VCaP (cell line): ENCODE data around the gene FNDC3B.

ENCODE experiments used
- H3K27ac ChIP-seq: fragments of 450-650 bp; 2 replicates; pipeline ENCODE4 v1.5.1; 2017
- TF ChIP-seq, protein P1 (sequence below): fragments of 450-650 bp; conservative IDR thresholded peaks from 2 replicates; pipeline ENCODE4 v1.5.1; 2017; ENCODE audit warnings: mild to moderate bottlenecking, moderate library complexity

The FNDC3B gene

DNA sequence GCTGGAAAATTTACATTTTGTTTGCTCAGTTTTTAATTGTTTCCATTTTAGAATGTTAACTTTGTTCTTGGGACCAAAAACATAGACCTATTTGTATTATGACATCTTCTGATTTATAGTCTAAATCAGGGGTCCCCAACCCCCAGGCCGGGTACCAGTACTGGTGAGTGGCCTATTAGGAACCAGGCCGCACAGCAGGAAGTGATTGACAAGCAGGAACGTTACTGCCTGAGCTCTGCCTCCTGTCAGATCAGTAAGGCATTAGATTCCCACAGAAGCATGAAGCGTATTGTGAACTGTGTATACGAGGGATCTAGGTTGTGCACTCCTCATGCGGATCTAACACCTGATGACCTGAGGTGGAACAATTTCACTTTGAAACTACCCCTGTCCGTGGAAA, 357.0 kb downstream of the FNDC3B start:
- H3K27ac ChIP-seq: no peak overlapping the region
- TF ChIP-seq, protein P1, sequence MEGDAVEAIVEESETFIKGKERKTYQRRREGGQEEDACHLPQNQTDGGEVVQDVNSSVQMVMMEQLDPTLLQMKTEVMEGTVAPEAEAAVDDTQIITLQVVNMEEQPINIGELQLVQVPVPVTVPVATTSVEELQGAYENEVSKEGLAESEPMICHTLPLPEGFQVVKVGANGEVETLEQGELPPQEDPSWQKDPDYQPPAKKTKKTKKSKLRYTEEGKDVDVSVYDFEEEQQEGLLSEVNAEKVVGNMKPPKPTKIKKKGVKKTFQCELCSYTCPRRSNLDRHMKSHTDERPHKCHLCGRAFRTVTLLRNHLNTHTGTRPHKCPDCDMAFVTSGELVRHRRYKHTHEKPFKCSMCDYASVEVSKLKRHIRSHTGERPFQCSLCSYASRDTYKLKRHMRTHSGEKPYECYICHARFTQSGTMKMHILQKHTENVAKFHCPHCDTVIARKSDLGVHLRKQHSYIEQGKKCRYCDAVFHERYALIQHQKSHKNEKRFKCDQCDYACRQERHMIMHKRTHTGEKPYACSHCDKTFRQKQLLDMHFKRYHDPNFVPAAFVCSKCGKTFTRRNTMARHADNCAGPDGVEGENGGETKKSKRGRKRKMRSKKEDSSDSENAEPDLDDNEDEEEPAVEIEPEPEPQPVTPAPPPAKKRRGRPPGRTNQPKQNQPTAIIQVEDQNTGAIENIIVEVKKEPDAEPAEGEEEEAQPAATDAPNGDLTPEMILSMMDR: no peak

DNA sequence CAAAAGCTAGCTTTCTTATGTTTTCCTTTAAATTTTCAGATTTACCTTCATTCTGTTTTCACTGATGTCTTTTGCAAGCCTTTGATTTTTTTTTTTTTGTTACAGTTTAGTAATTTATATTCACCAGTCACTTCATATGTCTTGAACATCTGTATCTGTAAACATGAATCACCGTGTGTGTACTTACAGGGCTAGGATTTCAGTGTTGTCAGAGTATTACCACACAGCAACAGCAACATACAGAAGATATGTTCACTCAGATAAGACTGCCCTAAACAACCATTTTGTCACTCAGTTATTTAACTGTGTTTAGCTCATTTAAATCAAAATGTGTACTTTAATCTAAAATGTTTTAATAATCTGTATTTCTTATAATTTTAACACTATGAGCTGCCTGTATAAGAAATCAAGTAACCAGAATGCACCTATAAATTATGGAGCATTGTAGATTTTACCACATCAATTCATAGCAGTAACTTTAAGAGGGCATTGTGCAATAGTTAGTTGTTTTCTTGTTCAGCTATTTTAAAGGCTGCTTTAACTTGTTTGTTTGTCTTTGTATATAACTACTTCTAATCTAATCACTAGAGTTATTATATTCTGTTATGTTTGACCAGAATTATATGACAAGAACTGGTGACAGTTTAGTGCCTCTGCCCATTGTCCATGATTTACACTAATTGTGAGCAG, 358.5 kb downstream of the FNDC3B start:
- H3K27ac ChIP-seq: no peak overlapping the region

DNA sequence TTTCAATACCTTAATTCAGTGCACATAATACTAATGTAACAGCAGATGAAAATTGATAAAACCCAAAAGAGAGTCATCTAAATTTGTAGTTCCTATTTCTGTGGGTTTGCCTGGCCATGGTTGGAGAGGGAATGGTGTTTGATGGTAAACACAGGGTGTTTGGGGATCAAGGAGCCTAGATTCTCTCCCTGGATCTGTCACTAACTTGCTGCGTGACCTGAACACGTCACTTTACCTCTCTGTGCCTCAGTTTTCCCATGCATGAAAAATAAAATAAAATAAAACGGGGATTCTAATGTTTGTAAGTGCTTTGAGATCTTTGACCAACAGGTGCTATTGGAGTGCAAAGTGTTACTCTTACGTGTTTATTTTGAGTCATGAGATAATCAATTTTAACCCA, 359.1 kb downstream of the FNDC3B start:
- TF ChIP-seq, protein P1: no peak
- H3K27ac ChIP-seq: no peak overlapping the region

More for the DNA sequence above, 358.5 kb downstream of the FNDC3B start:
- TF ChIP-seq, protein P1: no peak

DNA sequence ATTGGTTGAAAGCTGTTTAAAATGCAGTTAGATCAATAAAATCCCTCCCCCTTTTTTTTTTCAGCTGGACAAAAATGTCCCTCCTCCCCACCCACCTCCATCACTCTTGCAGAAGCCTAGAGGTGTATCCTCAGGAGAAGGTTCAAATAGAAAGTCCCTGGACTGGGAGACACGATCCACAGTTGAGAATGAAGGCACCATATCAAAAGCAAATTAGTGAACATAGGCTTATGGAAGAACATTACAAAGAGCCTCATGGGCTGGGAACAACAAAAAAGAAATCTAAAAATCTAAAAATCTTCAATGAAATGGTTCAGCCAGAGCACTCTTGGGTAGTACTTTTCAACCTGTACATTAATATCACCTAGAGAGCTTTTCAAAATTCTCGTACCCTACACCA, 362.7 kb downstream of the FNDC3B start:
- H3K27ac ChIP-seq: no peak overlapping the region
- TF ChIP-seq, protein P1: no peak

GRCh38 chr3:172402892-172403643, 363.7 kb downstream of the FNDC3B start:
- TF ChIP-seq, protein P1: no peak

DNA sequence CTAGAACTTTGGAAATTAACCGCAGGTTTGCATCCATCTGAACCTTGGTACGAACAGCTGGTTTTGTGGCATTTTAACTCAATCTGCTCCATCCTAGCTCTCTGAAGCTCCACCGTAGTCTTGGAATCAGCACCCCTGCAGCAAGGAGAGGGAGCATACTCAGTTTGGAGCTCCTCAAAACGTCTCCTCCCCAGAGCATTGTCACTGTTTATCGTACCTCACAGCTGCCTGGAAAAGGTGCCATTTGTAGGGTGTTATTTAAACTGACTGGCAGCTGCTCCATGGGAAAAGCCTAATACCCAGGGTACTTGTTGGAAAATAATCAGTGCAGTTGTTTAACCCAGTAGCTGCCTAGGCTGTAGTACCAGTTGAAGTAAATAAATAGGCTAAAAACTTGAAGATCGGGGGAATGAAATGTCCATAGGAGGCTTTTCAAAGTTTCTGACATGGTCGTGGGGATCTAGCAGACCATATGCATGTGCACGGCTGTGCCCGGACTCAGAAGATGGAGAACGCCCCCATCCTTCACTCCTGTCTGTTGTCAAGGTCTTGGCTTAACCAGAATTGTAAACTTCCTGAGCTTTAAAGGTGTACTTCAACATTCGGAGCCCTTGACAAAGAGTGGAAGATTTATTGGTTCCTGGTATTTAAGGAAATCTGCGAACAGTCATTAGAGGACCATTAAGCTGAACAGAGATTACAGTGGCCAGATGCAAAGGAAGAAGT, 365.0 kb downstream of the FNDC3B start:
- no peak overlapping the region for H3K27ac ChIP-seq
- TF ChIP-seq, protein P1: no peak

More at GRCh38 chr3:172402892-172403643, 363.7 kb downstream of the FNDC3B start:
- no peak overlapping the region for H3K27ac ChIP-seq

DNA sequence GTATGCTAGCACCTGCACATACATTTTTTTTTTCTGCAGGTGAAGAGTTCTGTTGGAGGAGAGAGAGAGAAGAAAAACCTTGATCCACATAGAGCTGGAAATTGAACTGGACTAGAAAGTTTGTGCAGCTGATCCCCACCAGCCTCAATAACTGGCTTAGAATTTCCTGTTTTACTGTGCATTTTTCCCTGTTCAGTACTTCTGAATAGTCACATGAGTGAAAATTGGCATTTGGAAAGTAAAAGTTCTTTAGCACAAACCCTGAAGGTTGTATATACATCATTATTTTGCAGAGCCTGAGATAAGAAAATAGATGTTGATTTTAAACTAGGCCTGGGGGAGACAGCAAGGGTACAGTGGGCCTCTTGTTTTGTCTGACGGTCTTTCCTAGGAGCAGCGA, 366.5 kb downstream of the FNDC3B start:
- no peak overlapping the region for H3K27ac ChIP-seq
- TF ChIP-seq, protein P1: no peak
